A549 (cell line): ENCODE data around the gene MED27.

Experiments used
- CHD4 ChIP-seq: fragments of 200-600 bp; sonication (generic); IDR thresholded peaks from 2 replicates; pipeline ENCODE4 v1.6.1; 2016; ENCODE audit warnings: antibody characterized with exemption, mild to moderate bottlenecking, borderline replicate concordance
- POLR2A ChIP-seq: IDR thresholded peaks from 2 replicates; pipeline ENCODE4 v1.6.1; 2012; ENCODE audit warnings: mild to moderate bottlenecking, low read length
- TF ChIP-seq, protein P1 (sequence below): fragments of >200 bp; sonication (Bioruptor Twin); formaldehyde crosslinking; IDR thresholded peaks from 3 replicates; pipeline ENCODE4 v1.5.1; 2016

DNA sequence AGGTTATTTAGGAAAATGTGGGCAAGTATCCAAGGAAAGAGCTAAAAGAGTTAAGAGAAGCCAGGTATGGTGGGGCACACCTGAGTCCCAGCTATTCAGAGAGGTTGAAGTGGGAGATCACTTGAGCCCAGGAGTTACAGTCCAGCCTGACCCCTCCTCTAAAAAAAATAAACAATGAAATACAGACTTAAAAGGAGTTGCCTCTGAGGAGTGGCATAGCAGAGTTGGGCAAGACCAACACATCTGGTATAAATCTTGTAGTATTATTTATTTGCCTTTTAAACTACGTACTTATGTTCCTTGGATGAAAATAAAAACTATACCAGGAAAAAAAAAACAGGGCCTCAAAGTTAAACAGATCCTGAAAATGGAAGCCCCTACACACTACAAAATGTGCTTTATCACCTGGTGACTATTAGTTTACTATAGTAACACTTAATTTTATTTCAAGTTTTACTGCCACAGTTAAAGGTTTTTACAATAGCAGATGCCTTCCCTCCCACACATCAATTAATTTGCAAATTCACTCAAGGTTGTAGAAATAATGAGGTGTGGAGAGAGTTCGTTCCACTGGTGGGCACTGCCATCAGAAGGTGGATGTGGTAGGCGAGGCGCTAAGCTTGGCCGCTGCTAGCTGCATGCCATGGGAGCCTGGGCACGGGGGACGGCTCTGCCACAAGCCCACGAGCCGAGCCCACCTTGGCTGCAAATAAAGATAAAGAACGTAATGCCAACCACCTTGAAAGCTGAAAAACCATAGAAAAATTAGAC is 48.0 kb downstream of the MED27 start:
- TF ChIP-seq, protein P1, sequence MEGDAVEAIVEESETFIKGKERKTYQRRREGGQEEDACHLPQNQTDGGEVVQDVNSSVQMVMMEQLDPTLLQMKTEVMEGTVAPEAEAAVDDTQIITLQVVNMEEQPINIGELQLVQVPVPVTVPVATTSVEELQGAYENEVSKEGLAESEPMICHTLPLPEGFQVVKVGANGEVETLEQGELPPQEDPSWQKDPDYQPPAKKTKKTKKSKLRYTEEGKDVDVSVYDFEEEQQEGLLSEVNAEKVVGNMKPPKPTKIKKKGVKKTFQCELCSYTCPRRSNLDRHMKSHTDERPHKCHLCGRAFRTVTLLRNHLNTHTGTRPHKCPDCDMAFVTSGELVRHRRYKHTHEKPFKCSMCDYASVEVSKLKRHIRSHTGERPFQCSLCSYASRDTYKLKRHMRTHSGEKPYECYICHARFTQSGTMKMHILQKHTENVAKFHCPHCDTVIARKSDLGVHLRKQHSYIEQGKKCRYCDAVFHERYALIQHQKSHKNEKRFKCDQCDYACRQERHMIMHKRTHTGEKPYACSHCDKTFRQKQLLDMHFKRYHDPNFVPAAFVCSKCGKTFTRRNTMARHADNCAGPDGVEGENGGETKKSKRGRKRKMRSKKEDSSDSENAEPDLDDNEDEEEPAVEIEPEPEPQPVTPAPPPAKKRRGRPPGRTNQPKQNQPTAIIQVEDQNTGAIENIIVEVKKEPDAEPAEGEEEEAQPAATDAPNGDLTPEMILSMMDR = no peak
- TF ChIP-seq POLR2A = no peak
- TF ChIP-seq CHD4 = no peak
